ENCODE results near the gene CYP46A1.

The CYP46A1 gene

DNA sequence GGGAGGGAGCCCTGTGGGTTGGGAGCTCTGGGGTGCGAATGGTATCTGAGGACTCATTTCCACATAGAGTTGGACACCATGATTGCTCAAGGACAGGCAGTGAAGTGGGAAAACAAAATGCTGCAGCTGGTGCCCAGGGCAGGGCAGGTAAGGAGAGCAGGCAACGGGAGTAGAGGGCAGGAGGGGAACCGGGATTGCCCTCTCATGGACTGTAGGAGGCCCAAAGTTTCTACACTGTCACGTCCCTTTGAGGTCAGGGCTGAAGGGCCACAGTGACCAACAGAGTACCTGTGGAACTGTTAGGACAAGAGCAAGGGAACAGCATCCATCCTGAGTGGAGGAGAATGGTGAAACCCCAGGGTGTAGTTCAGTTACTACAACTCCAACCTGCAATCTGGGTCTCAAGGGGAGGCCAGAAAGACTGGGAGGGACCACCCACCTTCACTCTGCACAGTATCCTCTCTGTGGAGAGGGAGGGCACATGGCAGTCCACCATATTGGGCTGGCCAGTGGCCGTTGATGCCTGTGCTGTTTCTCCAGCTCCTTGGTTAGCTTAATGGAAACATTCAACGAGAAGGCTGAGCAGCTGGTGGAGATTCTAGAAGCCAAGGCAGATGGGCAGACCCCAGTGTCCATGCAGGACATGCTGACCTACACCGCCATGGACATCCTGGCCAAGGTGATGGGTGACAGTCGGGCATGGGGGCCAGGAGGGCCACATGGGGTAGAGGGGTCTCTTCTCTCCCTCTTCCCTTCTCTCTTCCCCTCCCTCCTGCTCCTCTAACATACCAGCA lies 22.2 kb downstream of the CYP46A1 start:
- H2AFZ ChIP-seq (ENCODE audit: low read length) = no peak overlapping the region
- H3K36me3 ChIP-seq (ENCODE audit: insufficient read depth, low read length) = no peaks in the 10 kb centered on the region; the same call in 1 of the 2 replicates

DNA sequence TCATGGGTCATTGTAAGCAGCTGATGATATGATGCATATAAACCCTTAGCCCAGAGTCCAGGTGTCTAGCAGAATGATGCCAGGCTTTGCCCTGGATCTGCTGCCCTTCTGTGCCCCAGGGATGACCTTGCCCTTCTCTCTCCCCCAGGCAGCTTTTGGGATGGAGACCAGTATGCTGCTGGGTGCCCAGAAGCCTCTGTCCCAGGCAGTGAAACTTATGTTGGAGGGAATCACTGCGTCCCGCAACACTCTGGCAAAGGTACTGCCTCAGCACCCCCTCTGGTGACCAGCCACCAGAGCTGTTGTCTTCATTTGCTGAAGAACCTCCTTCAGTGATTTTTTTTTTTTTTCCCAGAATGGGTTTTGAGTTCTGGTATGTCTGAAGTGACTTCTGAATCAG lies 23.3 kb downstream of the CYP46A1 start:
- no peaks in the 10 kb centered on the region for H3K79me2 ChIP-seq (ENCODE audit: insufficient read depth, low read length)
- H3F3A ChIP-seq (ENCODE audit: insufficient read depth, low read length) = no peaks in the 10 kb centered on the region
- H3K4me1 ChIP-seq (ENCODE audit: insufficient read depth, low read length, severe bottlenecking) = no peaks in the 10 kb centered on the region
- H3K9me3 ChIP-seq (ENCODE audit: low read length) = peaks cover 12% of the 10 kb centered on the region
- H3K9me2 ChIP-seq (ENCODE audit: low read depth, low read length) = no peaks in the 10 kb centered on the region
- no peak for TF ChIP-seq EZH2 (IDR thresholded peaks at IDR 0.05; ENCODE audit: borderline replicate concordance, low read length)
- TF ChIP-seq, protein P1, sequence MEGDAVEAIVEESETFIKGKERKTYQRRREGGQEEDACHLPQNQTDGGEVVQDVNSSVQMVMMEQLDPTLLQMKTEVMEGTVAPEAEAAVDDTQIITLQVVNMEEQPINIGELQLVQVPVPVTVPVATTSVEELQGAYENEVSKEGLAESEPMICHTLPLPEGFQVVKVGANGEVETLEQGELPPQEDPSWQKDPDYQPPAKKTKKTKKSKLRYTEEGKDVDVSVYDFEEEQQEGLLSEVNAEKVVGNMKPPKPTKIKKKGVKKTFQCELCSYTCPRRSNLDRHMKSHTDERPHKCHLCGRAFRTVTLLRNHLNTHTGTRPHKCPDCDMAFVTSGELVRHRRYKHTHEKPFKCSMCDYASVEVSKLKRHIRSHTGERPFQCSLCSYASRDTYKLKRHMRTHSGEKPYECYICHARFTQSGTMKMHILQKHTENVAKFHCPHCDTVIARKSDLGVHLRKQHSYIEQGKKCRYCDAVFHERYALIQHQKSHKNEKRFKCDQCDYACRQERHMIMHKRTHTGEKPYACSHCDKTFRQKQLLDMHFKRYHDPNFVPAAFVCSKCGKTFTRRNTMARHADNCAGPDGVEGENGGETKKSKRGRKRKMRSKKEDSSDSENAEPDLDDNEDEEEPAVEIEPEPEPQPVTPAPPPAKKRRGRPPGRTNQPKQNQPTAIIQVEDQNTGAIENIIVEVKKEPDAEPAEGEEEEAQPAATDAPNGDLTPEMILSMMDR (IDR thresholded peaks at IDR 0.05; ENCODE audit: low read length) = no peak
- H4K20me1 ChIP-seq (ENCODE audit: insufficient read depth, low read length) = no peaks in the 10 kb centered on the region
- no peak overlapping the region for H3K27ac ChIP-seq (ENCODE audit: low read depth, low read length, poor library complexity, severe bottlenecking)
- H3K27me3 ChIP-seq (ENCODE audit: insufficient read depth, low read length) = no peaks in the 10 kb centered on the region; the same call in 1 of the 2 replicates
- no peak overlapping the region for H3K4me3 ChIP-seq (ENCODE audit: low read depth, low read length, poor library complexity, severe bottlenecking)
- no peak overlapping the region for H3K4me2 ChIP-seq (ENCODE audit: low read length)
- H3K9ac ChIP-seq (ENCODE audit: low read length) = no peak overlapping the region
- no peaks in the 10 kb centered on the region; the same call in 1 of the 2 replicates for H3K36me3 ChIP-seq (ENCODE audit: insufficient read depth, low read length)
- H2AFZ ChIP-seq (ENCODE audit: low read length) = no peak overlapping the region

More for the DNA sequence above, 22.2 kb downstream of the CYP46A1 start:
- H3K4me1 ChIP-seq (ENCODE audit: insufficient read depth, low read length, severe bottlenecking) = no peaks in the 10 kb centered on the region
- H4K20me1 ChIP-seq (ENCODE audit: insufficient read depth, low read length) = no peaks in the 10 kb centered on the region
- TF ChIP-seq, protein P1 (IDR thresholded peaks at IDR 0.05; ENCODE audit: low read length) = no peak
- TF ChIP-seq EZH2 (IDR thresholded peaks at IDR 0.05; ENCODE audit: borderline replicate concordance, low read length) = no peak
- no peak overlapping the region for H3K27ac ChIP-seq (ENCODE audit: low read depth, low read length, poor library complexity, severe bottlenecking)
- H3K79me2 ChIP-seq (ENCODE audit: insufficient read depth, low read length) = no peaks in the 10 kb centered on the region
- H3K27me3 ChIP-seq (ENCODE audit: insufficient read depth, low read length) = no peaks in the 10 kb centered on the region; the same call in 1 of the 2 replicates
- no peaks in the 10 kb centered on the region for H3K9me2 ChIP-seq (ENCODE audit: low read depth, low read length)
- no peak overlapping the region for H3K4me3 ChIP-seq (ENCODE audit: low read depth, low read length, poor library complexity, severe bottlenecking)
- peaks cover 15% of the 10 kb centered on the region for H3K9me3 ChIP-seq (ENCODE audit: low read length)
- no peak overlapping the region for H3K9ac ChIP-seq (ENCODE audit: low read length)
- H3K4me2 ChIP-seq (ENCODE audit: low read length) = no peak overlapping the region
- no peaks in the 10 kb centered on the region for H3F3A ChIP-seq (ENCODE audit: insufficient read depth, low read length)

DNA sequence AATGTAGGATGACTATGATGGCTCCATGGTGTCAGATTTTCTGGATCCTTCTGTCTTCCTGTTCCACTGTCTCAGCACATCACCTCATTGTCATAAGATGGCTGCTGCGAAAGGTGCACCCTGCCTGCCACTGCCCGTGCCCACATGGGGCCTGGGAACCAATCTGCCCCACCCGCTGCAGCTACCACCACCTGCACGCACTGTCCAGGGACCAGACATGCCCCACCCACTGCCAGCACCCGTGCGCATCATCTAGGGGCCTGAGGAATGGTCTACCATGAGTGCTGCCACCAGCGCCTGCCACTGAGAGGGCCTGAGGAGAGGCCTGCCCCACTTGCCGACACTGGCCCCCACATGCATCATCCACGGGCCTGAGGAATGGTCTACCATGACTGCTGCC lies 23.8 kb downstream of the CYP46A1 start:
- no peak overlapping the region for H2AFZ ChIP-seq (ENCODE audit: low read length)
- H3K79me2 ChIP-seq (ENCODE audit: insufficient read depth, low read length) = no peaks in the 10 kb centered on the region
- H3K9me3 ChIP-seq (ENCODE audit: low read length) = peaks cover 11% of the 10 kb centered on the region
- no peaks in the 10 kb centered on the region for H3F3A ChIP-seq (ENCODE audit: insufficient read depth, low read length)
- no peaks in the 10 kb centered on the region; the same call in 1 of the 2 replicates for H3K27me3 ChIP-seq (ENCODE audit: insufficient read depth, low read length)
- no peaks in the 10 kb centered on the region; the same call in 1 of the 2 replicates for H3K36me3 ChIP-seq (ENCODE audit: insufficient read depth, low read length)
- TF ChIP-seq, protein P1 (IDR thresholded peaks at IDR 0.05; ENCODE audit: low read length) = no peak
- TF ChIP-seq EZH2 (IDR thresholded peaks at IDR 0.05; ENCODE audit: borderline replicate concordance, low read length) = no peak
- H3K9ac ChIP-seq (ENCODE audit: low read length) = no peak overlapping the region
- H3K27ac ChIP-seq (ENCODE audit: low read depth, low read length, poor library complexity, severe bottlenecking) = no peak overlapping the region
- H3K4me1 ChIP-seq (ENCODE audit: insufficient read depth, low read length, severe bottlenecking) = no peaks in the 10 kb centered on the region
- H4K20me1 ChIP-seq (ENCODE audit: insufficient read depth, low read length) = no peaks in the 10 kb centered on the region
- no peaks in the 10 kb centered on the region for H3K9me2 ChIP-seq (ENCODE audit: low read depth, low read length)
- H3K4me3 ChIP-seq (ENCODE audit: low read depth, low read length, poor library complexity, severe bottlenecking) = no peak overlapping the region
- no peak overlapping the region for H3K4me2 ChIP-seq (ENCODE audit: low read length)
